Thyroid gland (tissue), 4 donors: ENCODE measurements around the gene IGSF9B.

Experiments used
- CTCF ChIP-seq, 6 experiments: fragments of 200-600 bp in 3 of 6; fragments of 450-650 bp in 3 of 6; sonication (generic) in 3 of 6; IDR thresholded peaks; one replicate each; pipeline ENCODE4 v1.5.1; 2016 to 2019; ENCODE audit warnings: antibody characterized with exemption in 6 of 6, mild to moderate bottlenecking in 2 of 6, inconsistent platforms in 1 of 6, moderate library complexity in 1 of 6
- POLR2A ChIP-seq, 2 donors: fragments of 450-650 bp; IDR thresholded peaks; one replicate each; pipeline ENCODE4 v1.6.1; 2017; ENCODE audit warnings: antibody characterized with exemption in 2 of 2, mild to moderate bottlenecking in 2 of 2, moderate library complexity in 1 of 2

GRCh38 chr11:133895551-133895950 lies 61.2 kb downstream of the IGSF9B start:
- no peak for TF ChIP-seq CTCF (IDR thresholded peaks at IDR 0.05)
- TF ChIP-seq POLR2A (IDR thresholded peaks at IDR 0.05) = no peak
